Measurements from ENCODE around the gene CTSW. TPM values are rescaled to one million over a fixed set of nuclear protein-coding genes. Genes with fewer than 3 reads are reported as not detected.

CTSW gene
- total and polyA plus RNA-seq, 2 donors (not counting 1 experiment from before 2014, with no cell fraction given) = 0.84 to 4.6 TPM

DNA sequence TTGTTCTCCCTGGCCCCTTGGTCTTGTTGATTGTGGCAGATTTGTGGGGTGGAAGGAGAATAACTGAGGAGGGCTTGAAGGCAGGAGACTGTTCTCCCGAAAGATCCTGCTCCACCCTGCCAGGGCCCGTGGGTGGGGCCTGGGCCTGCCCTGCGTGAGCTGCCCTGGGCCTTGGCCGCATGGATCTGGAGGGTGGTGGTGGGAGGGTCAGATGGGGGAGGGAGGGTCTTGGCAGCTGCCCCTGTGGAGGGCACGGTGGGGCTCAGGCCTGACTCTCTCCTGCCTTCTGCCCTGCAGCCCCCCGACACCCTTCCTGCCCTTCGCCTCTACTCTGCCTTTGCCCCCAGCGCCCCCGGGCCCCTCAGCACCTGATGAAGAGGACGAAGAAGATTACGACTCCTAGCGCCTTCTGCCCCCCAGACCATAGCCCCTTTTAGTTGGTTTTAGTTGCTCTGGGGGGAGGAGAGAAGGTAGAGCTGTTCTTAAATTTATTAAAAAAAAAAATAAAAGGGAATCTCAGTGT is 41.5 kb downstream of the CTSW start:
- ATAC-seq (ENCODE audit: low read depth) (no peak), DNase-seq (no peak)
- intact Hi-C loops (cut with micrococcal nuclease) = no loop called here
- peak overlapping the region; percentile 89 for H3K4me2 ChIP-seq (replicated peaks; ENCODE audit: low read depth, low read length, poor library complexity, severe bottlenecking)
- H3K4me3 Mint-ChIP-seq = peak overlapping the region; percentile 95
- WGBS (ENCODE audit: insufficient coverage) = 97% methylated on average over 4 of the region's 12 CpGs
- H3K4me1 ChIP-seq (ENCODE audit: control insufficient read depth in 2 of 2, insufficient read depth in 2 of 2, low read length in 2 of 2) = peaks cover 19 to 34% of the 10 kb centered on the region in 2 donors
- TF ChIP-seq, protein P1, sequence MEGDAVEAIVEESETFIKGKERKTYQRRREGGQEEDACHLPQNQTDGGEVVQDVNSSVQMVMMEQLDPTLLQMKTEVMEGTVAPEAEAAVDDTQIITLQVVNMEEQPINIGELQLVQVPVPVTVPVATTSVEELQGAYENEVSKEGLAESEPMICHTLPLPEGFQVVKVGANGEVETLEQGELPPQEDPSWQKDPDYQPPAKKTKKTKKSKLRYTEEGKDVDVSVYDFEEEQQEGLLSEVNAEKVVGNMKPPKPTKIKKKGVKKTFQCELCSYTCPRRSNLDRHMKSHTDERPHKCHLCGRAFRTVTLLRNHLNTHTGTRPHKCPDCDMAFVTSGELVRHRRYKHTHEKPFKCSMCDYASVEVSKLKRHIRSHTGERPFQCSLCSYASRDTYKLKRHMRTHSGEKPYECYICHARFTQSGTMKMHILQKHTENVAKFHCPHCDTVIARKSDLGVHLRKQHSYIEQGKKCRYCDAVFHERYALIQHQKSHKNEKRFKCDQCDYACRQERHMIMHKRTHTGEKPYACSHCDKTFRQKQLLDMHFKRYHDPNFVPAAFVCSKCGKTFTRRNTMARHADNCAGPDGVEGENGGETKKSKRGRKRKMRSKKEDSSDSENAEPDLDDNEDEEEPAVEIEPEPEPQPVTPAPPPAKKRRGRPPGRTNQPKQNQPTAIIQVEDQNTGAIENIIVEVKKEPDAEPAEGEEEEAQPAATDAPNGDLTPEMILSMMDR (IDR thresholded peaks at IDR 0.05) = no peak
- H3K27ac Mint-ChIP-seq = no peak overlapping the region
- peaks cover 6 to 20% of the 10 kb centered on the region in 2 experiments for H3K36me3 ChIP-seq (replicated peaks in 1 of 2; ENCODE audit: control extremely low read depth in 1 of 2, control insufficient read depth in 1 of 2, extremely low read depth in 1 of 2, insufficient read depth in 2 of 2, low read length in 1 of 2)
- H3K27me3 Mint-ChIP-seq = no peaks in the 10 kb centered on the region
- H3K79me2 ChIP-seq (ENCODE audit: control insufficient read depth, insufficient read depth, low read length) = peaks cover 38% of the 10 kb centered on the region
- H3K27me3 ChIP-seq (replicated peaks in 1 of 4; ENCODE audit: control extremely low read depth in 1 of 4, control insufficient read depth in 3 of 4, insufficient read depth in 4 of 4, low read length in 3 of 4) = no peaks in the 10 kb centered on the region
- ChIA-PET POLR2A (no interaction called here), CTCF (interaction anchor here (3.0 kb wide), 1 partner anchor 34 kb away, joined by 10 read pairs; the partner anchor contains the start of gene FIBP)
- no peaks in the 10 kb centered on the region for H3K9me3 ChIP-seq (ENCODE audit: control extremely low read depth in 1 of 3, control insufficient read depth in 2 of 3, insufficient read depth in 1 of 3, low read length in 2 of 3)
- peaks cover 4% of the 10 kb centered on the region for H4K20me1 ChIP-seq (ENCODE audit: control insufficient read depth, insufficient read depth, low read length, poor library complexity, severe bottlenecking)
- peak overlapping the region; percentile 70 for H3K9ac ChIP-seq (ENCODE audit: low read length)
- peak overlapping the region in 1 of 5 experiments; percentile 3 for H3K4me3 ChIP-seq (ENCODE audit: control extremely low read depth in 1 of 5, extremely low read depth in 1 of 5, insufficient read depth in 1 of 5, low read depth in 2 of 5, low read length in 4 of 5)
- peaks cover 32% of the 10 kb centered on the region for H3K4me1 Mint-ChIP-seq
- no peak overlapping the region for H3K27ac ChIP-seq (ENCODE audit: low read length in 2 of 2)
- H3K9me3 Mint-ChIP-seq (ENCODE audit: insufficient read depth) = no peaks in the 10 kb centered on the region
- H2AFZ ChIP-seq (ENCODE audit: insufficient read depth, low read depth, low read length, poor library complexity, severe bottlenecking) = no peak overlapping the region

DNA sequence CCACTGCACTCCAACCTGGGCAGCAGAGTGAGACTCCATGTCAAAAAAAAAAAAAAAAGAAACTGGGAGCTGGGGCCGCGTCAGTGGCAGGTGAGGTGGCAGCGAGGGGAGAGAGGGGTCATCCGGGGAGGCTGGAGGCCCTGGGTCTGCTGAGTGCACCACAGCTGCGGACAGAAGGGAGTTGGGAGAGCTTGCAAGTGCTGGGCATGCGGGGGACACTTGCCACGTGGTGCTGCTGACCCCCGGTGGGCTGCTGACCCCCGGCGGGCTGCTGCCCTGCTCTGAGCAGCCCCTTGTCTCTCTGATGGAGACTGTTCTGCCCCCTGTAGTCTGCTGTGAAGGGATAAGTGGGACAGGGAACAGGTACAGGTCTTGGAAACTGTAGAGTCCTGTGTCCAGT is 42.2 kb downstream of the CTSW start:
- Histone ChIP-seq H3K4me1 (ENCODE audit: control insufficient read depth in 2 of 2, insufficient read depth in 2 of 2, low read length in 2 of 2) (peaks cover 19 to 28% of the 10 kb centered on the region in 2 donors), H3K4me3 (ENCODE audit: control extremely low read depth in 1 of 5, extremely low read depth in 1 of 5, insufficient read depth in 1 of 5, low read depth in 2 of 5, low read length in 4 of 5) (no peak overlapping the region), H3K4me2 (replicated peaks; ENCODE audit: low read depth, low read length, poor library complexity, severe bottlenecking) (no peak overlapping the region), H3K36me3 (replicated peaks in 1 of 2; ENCODE audit: control extremely low read depth in 1 of 2, control insufficient read depth in 1 of 2, extremely low read depth in 1 of 2, insufficient read depth in 2 of 2, low read length in 1 of 2) (peaks cover 6 to 20% of the 10 kb centered on the region in 2 experiments), H2AFZ (ENCODE audit: insufficient read depth, low read depth, low read length, poor library complexity, severe bottlenecking) (no peak overlapping the region), H3K9ac (ENCODE audit: low read length) (no peak overlapping the region), H3K9me3 (ENCODE audit: control extremely low read depth in 1 of 3, control insufficient read depth in 2 of 3, insufficient read depth in 1 of 3, low read length in 2 of 3) (no peaks in the 10 kb centered on the region), H3K79me2 (ENCODE audit: control insufficient read depth, insufficient read depth, low read length) (peaks cover 35% of the 10 kb centered on the region), H4K20me1 (ENCODE audit: control insufficient read depth, insufficient read depth, low read length, poor library complexity, severe bottlenecking) (peaks cover 4% of the 10 kb centered on the region), H3K27ac (ENCODE audit: low read length in 2 of 2) (no peak overlapping the region), H3K27me3 (replicated peaks in 1 of 4; ENCODE audit: control extremely low read depth in 1 of 4, control insufficient read depth in 3 of 4, insufficient read depth in 4 of 4, low read length in 3 of 4) (no peaks in the 10 kb centered on the region)
- POLR2A ChIA-PET = interaction anchor here (0.5 to 0.9 kb wide), 3 partner anchors 34 to 201 kb away, joined by 4 to 10 read pairs (median 7); partner anchors contain the start of gene FIBP
- intact Hi-C loops (cut with micrococcal nuclease) = no loop called here
- CTCF ChIA-PET = interaction anchor here (2.1 to 3.0 kb wide), 3 partner anchors 10 to 37 kb away, joined by 4 to 10 read pairs (median 8); partner anchors contain the start of gene FIBP
- TF ChIP-seq, protein P1 (IDR thresholded peaks at IDR 0.05) = no peak
- no peak for TF ChIP-seq EZH2 (IDR thresholded peaks at IDR 0.05; ENCODE audit: borderline replicate concordance, insufficient read depth, low read depth, low read length, poor library complexity, severe bottlenecking)
- WGBS (ENCODE audit: insufficient coverage) = 99% methylated on average over 10 of the region's 10 CpGs
- H3K4me1 Mint-ChIP-seq = peaks cover 24% of the 10 kb centered on the region
- peak overlapping the region; percentile 17 for H3K4me3 Mint-ChIP-seq
- H3K27ac Mint-ChIP-seq = no peak overlapping the region
- no peaks in the 10 kb centered on the region for H3K9me3 Mint-ChIP-seq (ENCODE audit: insufficient read depth)
- DNase-seq (no peak), ATAC-seq (ENCODE audit: low read depth) (no peak)
- no peaks in the 10 kb centered on the region for H3K27me3 Mint-ChIP-seq

All from B cell (primary cell).